HCT116 (cell line): ENCODE data around the gene MMP15.

Source experiments
- CTCF ChIP-seq, 3 experiments: fragments of 200-600 bp in 1 of 3; sonication (generic) in 1 of 3; IDR thresholded peaks in 2 of 3; conservative IDR thresholded peaks in 1 of 3; 2 replicates each; pipeline ENCODE4 v1.5.1; 2012 to 2017; ENCODE audit warnings: low read depth in 2 of 3, low read length in 2 of 3, antibody characterized with exemption in 1 of 3, borderline replicate concordance in 1 of 3, control low read depth in 1 of 3, mild to moderate bottlenecking in 1 of 3, mixed read lengths in 1 of 3, mixed run types in 1 of 3, moderate library complexity in 1 of 3; ENCODE audit not compliant: insufficient read depth in 1 of 3
- JUND ChIP-seq: IDR thresholded peaks from 2 replicates; pipeline ENCODE4 v1.6.1; 2012
- POLR2A ChIP-seq: IDR thresholded peaks from 2 replicates; pipeline ENCODE4 v1.7.0; 2011; ENCODE audit warnings: borderline replicate concordance; ENCODE audit not compliant: insufficient read depth, insufficient read length; ENCODE audit errors: extremely low read depth
- TCF7L2 ChIP-seq: IDR thresholded peaks from 2 replicates; pipeline ENCODE4 v1.7.0; 2011; ENCODE audit warnings: borderline replicate concordance, inconsistent platforms; ENCODE audit not compliant: insufficient read depth, insufficient read length; ENCODE audit errors: extremely low read depth

GRCh38 chr16:58051296-58051695 is 25.7 kb downstream of the MMP15 start:
- TF ChIP-seq CTCF (IDR thresholded peaks at IDR 0.05 in 2 of 3, conservative IDR thresholded peaks at IDR 0.05 in 1 of 3; ENCODE audit: borderline replicate concordance in 1 of 3, insufficient read depth in 1 of 3, low read depth in 2 of 3, low read length in 2 of 3) (no peak), JUND (no peak), TCF7L2 (no peak), POLR2A (no peak)
